ENCODE measurements around the gene GOLGA8M.
A peak's percentile ranks its signal among the peaks of the same experiment; 100 is the strongest.
"Not testable (repeated sequence)": the region's sequence is repeated elsewhere in the genome, so short reads cannot be mapped to it uniquely, and the experiment has no call there.

GOLGA8M gene

GRCh38 chr15:28712270-28712669 is at the start of gene GOLGA8M:
TSS of gene GOLGA8M (minus strand) at chr15:28712421. CDS start at chr15:28712323, 98 bp downstream.
- not testable (repeated sequence) for H3K27me3 ChIP-seq (replicated peaks; ENCODE audit: control insufficient read depth, insufficient read depth, low read length); DNase-seq (ENCODE audit: extremely low read depth, insufficient read length); H3K36me3 ChIP-seq (ENCODE audit: control insufficient read depth, insufficient read depth, low read length); H3K4me3 ChIP-seq (replicated peaks; ENCODE audit: low read depth, low read length)

- not testable (repeated sequence) for H3K4me3 ChIP-seq (replicated peaks; ENCODE audit: low read depth, low read length); H3K27me3 ChIP-seq (replicated peaks; ENCODE audit: control insufficient read depth, insufficient read depth, low read length); H3K36me3 ChIP-seq (ENCODE audit: control insufficient read depth, insufficient read depth, low read length); DNase-seq (ENCODE audit: extremely low read depth, insufficient read length)
Observed at GRCh38 chr15:28742890-28743289, 30.7 kb upstream of the GOLGA8M start.

GRCh38 chr15:28738590-28739292 is 26.5 kb upstream of the GOLGA8M start:
- H3K27me3 ChIP-seq (replicated peaks; ENCODE audit: control insufficient read depth, insufficient read depth, low read length); H3K4me3 ChIP-seq (replicated peaks; ENCODE audit: low read depth, low read length); H3K36me3 ChIP-seq (ENCODE audit: control insufficient read depth, insufficient read depth, low read length): not testable (repeated sequence)
- peak; percentile 29 for DNase-seq (ENCODE audit: extremely low read depth, insufficient read length)

- not testable (repeated sequence) for H3K4me3 ChIP-seq (replicated peaks; ENCODE audit: low read depth, low read length); H3K36me3 ChIP-seq (ENCODE audit: control insufficient read depth, insufficient read depth, low read length); DNase-seq (ENCODE audit: extremely low read depth, insufficient read length); H3K27me3 ChIP-seq (replicated peaks; ENCODE audit: control insufficient read depth, insufficient read depth, low read length)
Observed at GRCh38 chr15:28738200-28738561, 26.0 kb upstream of the GOLGA8M start.

- not testable (repeated sequence) for H3K27me3 ChIP-seq (replicated peaks; ENCODE audit: control insufficient read depth, insufficient read depth, low read length); H3K4me3 ChIP-seq (replicated peaks; ENCODE audit: low read depth, low read length); H3K36me3 ChIP-seq (ENCODE audit: control insufficient read depth, insufficient read depth, low read length)
- DNase-seq (ENCODE audit: extremely low read depth, insufficient read length), result peak; percentile 16
Observed at GRCh38 chr15:28737521-28738199, 25.4 kb upstream of the GOLGA8M start.

- DNase-seq (ENCODE audit: extremely low read depth, insufficient read length); H3K36me3 ChIP-seq (ENCODE audit: control insufficient read depth, insufficient read depth, low read length); H3K4me3 ChIP-seq (replicated peaks; ENCODE audit: low read depth, low read length); H3K27me3 ChIP-seq (replicated peaks; ENCODE audit: control insufficient read depth, insufficient read depth, low read length): not testable (repeated sequence)
- TF ChIP-seq CTCF (IDR thresholded peaks at IDR 0.05; ENCODE audit: insufficient read depth, low read length, poor library complexity, severe bottlenecking), result peak; percentile 6
Observed at GRCh38 chr15:28728061-28728460, 15.8 kb upstream of the GOLGA8M start.

GRCh38 chr15:28727026-28727425 is 14.8 kb upstream of the GOLGA8M start:
- DNase-seq (ENCODE audit: extremely low read depth, insufficient read length); H3K36me3 ChIP-seq (ENCODE audit: control insufficient read depth, insufficient read depth, low read length); H3K4me3 ChIP-seq (replicated peaks; ENCODE audit: low read depth, low read length); H3K27me3 ChIP-seq (replicated peaks; ENCODE audit: control insufficient read depth, insufficient read depth, low read length): not testable (repeated sequence)

- TF ChIP-seq CTCF (IDR thresholded peaks at IDR 0.05; ENCODE audit: insufficient read depth, low read length, poor library complexity, severe bottlenecking), result no peak
- H3K36me3 ChIP-seq (ENCODE audit: control insufficient read depth, insufficient read depth, low read length), result no peaks in the 10 kb centered on the region
- no peak overlapping the region for H3K4me3 ChIP-seq (replicated peaks; ENCODE audit: low read depth, low read length)
- no peaks in the 10 kb centered on the region for H3K27me3 ChIP-seq (replicated peaks; ENCODE audit: control insufficient read depth, insufficient read depth, low read length)
- DNase-seq (ENCODE audit: extremely low read depth, insufficient read length), result no peak
Observed at GRCh38 chr15:28726102-28726501, 13.9 kb upstream of the GOLGA8M start.

- DNase-seq (ENCODE audit: extremely low read depth, insufficient read length), result no peak
- TF ChIP-seq CTCF (IDR thresholded peaks at IDR 0.05; ENCODE audit: insufficient read depth, low read length, poor library complexity, severe bottlenecking), result no peak
- Histone ChIP-seq H3K27me3 (replicated peaks; ENCODE audit: control insufficient read depth, insufficient read depth, low read length) (no peaks in the 10 kb centered on the region), H3K36me3 (ENCODE audit: control insufficient read depth, insufficient read depth, low read length) (no peaks in the 10 kb centered on the region), H3K4me3 (replicated peaks; ENCODE audit: low read depth, low read length) (no peak overlapping the region)
Observed at GRCh38 chr15:28725556-28725955, 13.3 kb upstream of the GOLGA8M start.

GRCh38 chr15:28723986-28724385 is 11.8 kb upstream of the GOLGA8M start:
- not testable (repeated sequence) for H3K27me3 ChIP-seq (replicated peaks; ENCODE audit: control insufficient read depth, insufficient read depth, low read length); H3K4me3 ChIP-seq (replicated peaks; ENCODE audit: low read depth, low read length); DNase-seq (ENCODE audit: extremely low read depth, insufficient read length); H3K36me3 ChIP-seq (ENCODE audit: control insufficient read depth, insufficient read depth, low read length)

GRCh38 chr15:28719626-28720025 is 7.4 kb upstream of the GOLGA8M start:
- not testable (repeated sequence) for H3K4me3 ChIP-seq (replicated peaks; ENCODE audit: low read depth, low read length); H3K27me3 ChIP-seq (replicated peaks; ENCODE audit: control insufficient read depth, insufficient read depth, low read length)

More at GRCh38 chr15:28719626-28720025, 7.4 kb upstream of the GOLGA8M start:
- H3K36me3 ChIP-seq (ENCODE audit: control insufficient read depth, insufficient read depth, low read length); DNase-seq (ENCODE audit: extremely low read depth, insufficient read length): not testable (repeated sequence)

Data from GM06990 (cell line).